Stimulated activated CD8-positive, alpha-beta memory T cell treated with anti-CD3 and anti-CD28 coated beads, Interleukin-2, amount 100 ng/mL, for 1 hour (primary cell): Measurements from ENCODE around the gene ARHGAP5.

Experiments
- DNase-seq, 2 donors: peaks; one replicate each; pipeline ENCODE4 v3.0.0-alpha.2; 2020; ENCODE audit warnings: low read depth in 2 of 2

ARHGAP5 gene

GRCh38 chr14:32075672-32076277 lies 1.3 kb upstream of the ARHGAP5 start:
- DNase-seq, result no peak

GRCh38 chr14:32076278-32077080 lies 625 bp upstream of the ARHGAP5 start:
- DNase-seq, result peak; percentile 51 to 54

GRCh38 chr14:32078023-32078857 lies 1.1 kb downstream of the ARHGAP5 start:
- DNase-seq, result no peak

- DNase-seq, result no peak
These were observed 1.7 kb downstream of the ARHGAP5 start for GRCh38 chr14:32078858-32079216.

GRCh38 chr14:32079264-32079663 lies 2.2 kb downstream of the ARHGAP5 start:
- no peak for DNase-seq

GRCh38 chr14:32080001-32080510 lies 3.0 kb downstream of the ARHGAP5 start:
- no peak for DNase-seq

- no peak for DNase-seq
These were observed 4.8 kb downstream of the ARHGAP5 start for GRCh38 chr14:32081901-32082300.

- no peak for DNase-seq
These were observed 6.2 kb downstream of the ARHGAP5 start for GRCh38 chr14:32083315-32083624.

- DNase-seq, result no peak
These were observed 6.7 kb downstream of the ARHGAP5 start for GRCh38 chr14:32083789-32084188.

GRCh38 chr14:32085182-32085844 lies 8.2 kb downstream of the ARHGAP5 start:
- no peak for DNase-seq

- no peak for DNase-seq
These were observed 8.8 kb downstream of the ARHGAP5 start for GRCh38 chr14:32085845-32086383.

- no peak for DNase-seq
These were observed 10.2 kb downstream of the ARHGAP5 start for GRCh38 chr14:32087173-32087861.

GRCh38 chr14:32087907-32088306 lies 10.8 kb downstream of the ARHGAP5 start:
- no peak for DNase-seq

- DNase-seq, result no peak
These were observed 13.6 kb downstream of the ARHGAP5 start for GRCh38 chr14:32090686-32091085.

- DNase-seq, result no peak
These were observed 22.4 kb downstream of the ARHGAP5 start for GRCh38 chr14:32099473-32099872.

GRCh38 chr14:32100175-32100574 lies 23.1 kb downstream of the ARHGAP5 start:
- no peak for DNase-seq

- no peak for DNase-seq
These were observed 25.2 kb downstream of the ARHGAP5 start for GRCh38 chr14:32102152-32102787.

GRCh38 chr14:32102968-32103367 lies 25.9 kb downstream of the ARHGAP5 start:
- no peak for DNase-seq

GRCh38 chr14:32104308-32104707 lies 27.2 kb downstream of the ARHGAP5 start:
- no peak for DNase-seq

GRCh38 chr14:32104803-32105202 lies 27.7 kb downstream of the ARHGAP5 start:
- no peak for DNase-seq
